Measurements from ENCODE around the gene RUNX2.
"Not testable (repeated sequence)": the region's sequence is repeated elsewhere in the genome, so short reads cannot be mapped to it uniquely, and the experiment has no call there.

The RUNX2 gene

GRCh38 chr6:45327956-45328522, at the start of gene RUNX2:
Gene RUNX2, plus strand, starts transcription at chr6:45328330. Its CDS starts 397 bp downstream, at chr6:45328727.
- no peak for DNase-seq (ENCODE audit: low read depth)

DNA sequence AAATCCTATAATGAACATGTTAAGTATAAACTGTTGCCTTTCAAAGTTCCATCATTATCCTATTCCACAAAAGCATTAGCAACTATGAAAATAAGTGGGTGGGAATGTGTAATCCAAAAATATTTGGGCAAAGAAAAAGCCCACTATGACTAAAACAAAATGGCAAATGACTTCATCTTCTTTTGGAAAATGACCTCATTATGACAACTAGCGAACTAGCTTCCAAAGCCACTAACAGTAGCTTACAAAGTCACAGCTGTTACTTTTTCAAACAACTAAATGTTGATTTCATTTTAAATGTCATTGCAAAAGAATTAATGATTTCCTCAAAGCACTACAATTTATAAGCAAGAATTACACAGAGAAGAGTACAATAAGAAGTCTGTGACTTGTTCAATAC, 49.8 kb upstream of the RUNX2 start:
- no peak for DNase-seq (ENCODE audit: low read depth)

GRCh38 chr6:45286707-45287106, 41.4 kb upstream of the RUNX2 start:
- DNase-seq (ENCODE audit: low read depth), result not testable (repeated sequence)

DNA sequence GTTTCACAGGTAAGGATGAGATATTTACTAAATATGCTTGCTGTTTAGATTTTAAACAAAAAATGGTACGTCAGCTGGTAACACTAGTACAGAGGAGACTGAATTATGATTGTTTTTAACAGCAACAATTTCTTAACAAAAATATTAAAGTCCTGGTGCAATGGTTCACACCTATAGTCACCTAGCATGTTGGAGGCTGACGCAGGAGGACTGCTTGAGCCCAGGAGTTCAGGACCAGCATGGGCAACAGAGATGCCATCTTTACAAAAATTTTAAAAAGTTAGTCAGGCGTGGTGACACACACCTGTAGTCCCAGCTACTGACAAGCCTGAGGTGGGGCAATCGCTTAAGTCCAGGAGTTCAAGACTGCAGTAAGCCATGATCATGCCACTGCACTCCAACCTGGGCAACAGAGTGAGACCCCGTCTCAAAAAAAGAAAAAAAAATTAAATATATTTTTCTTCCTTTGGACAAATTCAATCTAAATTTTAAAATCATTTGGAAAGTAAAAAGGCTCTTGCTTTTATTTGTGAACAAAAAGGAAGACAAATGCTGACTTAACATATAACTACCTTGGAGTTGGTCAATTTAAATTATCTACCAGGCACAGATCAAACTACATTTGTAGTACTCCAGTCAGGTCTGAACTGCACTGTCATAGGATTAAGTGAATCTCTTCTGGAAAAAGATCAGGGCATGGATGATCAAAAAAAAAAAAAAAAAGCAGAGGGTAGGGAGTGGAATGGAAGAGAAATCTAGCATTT, 38.2 kb upstream of the RUNX2 start:
- DNase-seq (ENCODE audit: low read depth), result no peak

DNA sequence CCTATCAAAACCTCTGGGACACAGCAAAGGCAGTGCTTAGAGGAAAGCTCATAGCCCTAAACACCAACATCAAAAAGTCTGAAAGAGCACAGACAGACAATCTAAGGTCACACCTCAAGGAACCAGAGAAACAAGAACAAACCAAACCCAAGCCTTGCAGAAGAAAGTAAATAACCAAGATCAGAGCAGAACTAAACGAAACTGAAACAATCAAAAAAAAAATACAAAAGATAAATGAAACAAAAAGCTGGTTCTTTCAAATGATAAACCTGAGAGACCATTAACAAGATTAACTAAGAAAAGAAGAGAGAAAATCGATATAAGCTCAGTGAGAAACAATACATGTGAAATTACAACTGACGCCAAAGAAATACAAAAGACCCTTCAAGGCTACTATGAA, 34.8 kb upstream of the RUNX2 start:
- no peak for DNase-seq (ENCODE audit: low read depth)

GRCh38 chr6:45294065-45294701, 33.9 kb upstream of the RUNX2 start:
- DNase-seq (ENCODE audit: low read depth), result not testable (repeated sequence)

GRCh38 chr6:45297320-45297719, 30.8 kb upstream of the RUNX2 start:
- no peak for DNase-seq (ENCODE audit: low read depth)

DNA sequence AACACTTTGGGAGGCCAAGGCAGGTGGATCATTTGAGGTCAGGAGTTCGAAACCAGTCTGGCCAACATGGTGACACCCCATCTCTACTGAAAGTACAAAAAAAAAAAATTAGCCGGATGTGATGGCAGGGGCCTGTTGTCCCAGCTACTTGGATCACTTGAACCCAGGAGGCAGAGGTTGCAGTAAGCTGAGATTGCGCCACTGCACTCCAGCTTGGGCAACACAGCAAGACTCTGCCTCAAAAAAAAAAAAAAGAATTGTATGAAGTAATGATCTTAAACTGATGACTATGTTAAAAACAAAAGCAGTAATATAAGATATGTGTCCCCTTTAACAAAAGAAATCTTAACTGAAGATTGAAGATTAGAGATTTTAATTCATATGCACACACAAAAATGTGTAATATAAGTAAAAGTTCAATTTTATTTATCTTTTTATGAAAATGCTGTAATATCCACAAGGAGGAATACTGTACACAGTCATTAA, 29.0 kb upstream of the RUNX2 start:
- no peak for DNase-seq (ENCODE audit: low read depth)

DNA sequence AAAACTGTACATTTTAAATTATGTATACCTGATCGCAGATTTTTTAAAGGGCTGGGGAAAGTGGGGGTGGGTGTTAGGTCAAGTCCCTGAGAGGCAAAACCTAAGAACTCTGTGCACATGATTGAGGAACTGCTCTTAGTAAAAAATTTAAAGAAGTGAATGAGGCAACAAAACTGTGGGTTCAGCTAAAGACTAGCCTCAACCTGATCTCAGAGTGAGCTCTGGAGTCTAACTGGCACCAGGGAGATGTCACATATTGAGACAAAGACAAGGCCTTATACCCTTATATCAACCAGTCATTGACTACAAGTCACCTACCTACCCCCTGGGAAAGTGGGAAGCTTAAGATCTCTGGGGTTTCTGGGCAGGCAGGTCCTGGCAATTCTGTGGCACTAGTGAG, 27.4 kb upstream of the RUNX2 start:
- no peak for DNase-seq (ENCODE audit: low read depth)

- DNase-seq (ENCODE audit: low read depth), result no peak
These were observed 26.6 kb upstream of the RUNX2 start for GRCh38 chr6:45301348-45302142.

GRCh38 chr6:45302832-45303231, 25.3 kb upstream of the RUNX2 start:
- DNase-seq (ENCODE audit: low read depth), result no peak

GRCh38 chr6:45305546-45305945, 22.6 kb upstream of the RUNX2 start:
- DNase-seq (ENCODE audit: low read depth), result no peak

- DNase-seq (ENCODE audit: low read depth), result no peak
These were observed 17.9 kb upstream of the RUNX2 start for GRCh38 chr6:45310118-45310788.

DNA sequence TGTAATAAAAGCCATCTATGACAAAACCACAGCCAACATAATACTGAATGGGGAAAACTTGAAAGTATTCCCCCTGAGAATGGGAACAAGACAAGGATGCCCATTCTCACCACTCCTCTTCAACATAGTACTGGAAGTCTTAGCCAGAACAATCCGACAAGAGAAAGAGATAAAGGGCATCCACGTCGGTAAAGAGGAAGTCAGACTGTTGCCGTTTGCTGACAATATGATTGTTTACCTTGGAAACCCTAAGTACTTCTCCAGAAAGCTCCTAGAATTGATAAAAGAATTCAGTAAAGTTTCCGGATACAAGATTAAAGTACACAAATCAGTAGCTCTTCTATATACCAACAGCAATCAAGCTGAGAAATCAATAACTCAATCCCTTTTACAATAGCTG, 14.0 kb upstream of the RUNX2 start:
- DNase-seq (ENCODE audit: low read depth), result no peak

- DNase-seq (ENCODE audit: low read depth), result no peak
These were observed 7.8 kb upstream of the RUNX2 start for GRCh38 chr6:45320349-45320748.

GRCh38 chr6:45323656-45324224, 4.4 kb upstream of the RUNX2 start:
- no peak for DNase-seq (ENCODE audit: low read depth)

DNA sequence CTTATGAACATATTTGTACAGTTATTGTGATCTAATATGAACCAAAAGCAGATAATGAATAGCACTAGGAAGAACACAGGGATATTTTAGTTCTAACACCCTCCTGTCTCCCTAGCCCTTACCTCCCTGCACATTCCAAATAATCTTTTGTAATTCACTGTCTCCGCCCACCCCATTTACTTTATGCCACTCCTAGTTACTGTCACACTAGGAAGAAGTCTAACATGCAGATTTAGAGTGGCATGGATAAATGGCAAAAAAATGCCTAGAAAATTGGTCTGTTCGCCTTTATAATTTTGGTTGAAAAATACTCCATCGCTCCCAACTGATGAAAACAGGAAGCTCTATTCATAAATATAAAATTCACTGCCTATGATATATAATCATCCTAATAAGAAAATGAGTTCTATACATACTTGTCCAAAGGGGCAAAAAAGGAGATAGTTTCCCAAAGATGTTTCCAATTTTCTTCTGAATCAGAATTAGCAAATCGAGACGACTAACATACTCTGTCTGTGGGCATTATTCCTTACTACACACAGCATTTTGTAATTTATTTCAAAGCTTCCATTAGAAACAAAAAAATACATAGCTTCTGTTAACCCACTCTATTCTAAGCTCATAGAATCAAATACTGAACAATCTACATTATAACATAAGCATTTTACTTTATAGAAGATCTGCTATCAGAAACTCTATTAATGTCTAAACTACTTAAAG, 1.3 kb upstream of the RUNX2 start:
- DNase-seq (ENCODE audit: low read depth), result no peak

- no peak for DNase-seq (ENCODE audit: low read depth)
These were observed 393 bp downstream of the RUNX2 start for GRCh38 chr6:45328523-45328922.

DNA sequence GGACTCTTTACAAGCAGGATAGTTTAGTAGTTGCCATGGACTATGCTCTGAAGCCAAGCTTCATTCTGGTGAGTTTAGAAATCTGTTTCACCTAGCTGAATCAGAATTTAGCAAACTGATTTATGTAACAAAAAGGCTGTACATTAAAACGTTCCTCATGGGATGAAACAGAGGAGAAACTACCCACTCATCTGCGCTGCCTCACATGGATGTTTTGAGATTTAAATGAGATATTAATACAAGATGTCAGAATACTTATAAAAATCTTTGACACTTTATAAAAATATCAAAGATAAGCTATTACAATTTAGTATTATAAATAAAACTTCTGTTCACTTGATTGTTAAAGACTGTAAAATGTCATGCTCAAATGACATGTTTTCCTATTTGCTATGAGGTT, 16.8 kb downstream of the RUNX2 start:
- no peak for DNase-seq (ENCODE audit: low read depth)

DNA sequence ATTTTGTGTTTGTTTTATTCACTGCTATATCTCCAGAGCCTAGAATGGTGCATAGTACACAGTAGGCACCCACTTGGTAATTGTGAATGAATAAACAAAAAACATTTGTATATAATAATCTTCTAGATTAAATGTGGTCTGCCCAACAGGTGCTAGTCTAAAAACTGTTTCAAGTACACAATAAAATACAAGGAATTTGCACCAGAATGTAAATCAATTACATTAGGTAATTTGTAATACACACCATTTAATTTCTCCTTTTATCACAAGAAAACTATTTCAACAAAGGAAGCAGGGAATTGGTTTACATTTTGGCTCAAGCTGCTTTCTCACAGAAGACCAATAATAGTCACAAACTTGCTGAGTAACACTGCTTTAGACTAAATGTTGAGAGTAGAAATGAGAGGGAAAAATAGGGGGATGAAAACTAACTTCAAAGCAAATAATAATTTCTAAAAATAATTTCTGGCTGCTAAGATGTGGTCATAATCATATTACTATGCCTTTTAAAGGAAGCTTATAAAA, 22.1 kb downstream of the RUNX2 start:
- DNase-seq (ENCODE audit: low read depth), result no peak

GRCh38 chr6:45351076-45351475, 22.9 kb downstream of the RUNX2 start:
- no peak for DNase-seq (ENCODE audit: low read depth)

Data from activated gamma-delta T cell treated with anti-CD3 and anti-CD28 coated beads, Interleukin-2, amount 50 U/mL, for 16 hours (primary cell).